ENCODE measurements around the gene ZNF202.

GRCh38 chr11:123757976-123758375 lies 16.5 kb upstream of the ZNF202 start:
- TF ChIP-seq EZH2 (IDR thresholded peaks at IDR 0.05; ENCODE audit: borderline replicate concordance, low read length) = no peak
- TF ChIP-seq CTCF (IDR thresholded peaks at IDR 0.05; ENCODE audit: low read length) = no peak
